ENCODE data around the gene MYL12B. TPM values are rescaled to one million over a fixed set of nuclear protein-coding genes. Genes with fewer than 3 reads are reported as not detected.

The MYL12B gene
- total RNA-seq, 1 donor from 2014 or later: 535 TPM

- Histone ChIP-seq H3K27me3 (ENCODE audit: control insufficient read depth, insufficient read depth, low read length) (no peaks in the 10 kb centered on the region), H3K4me3 (ENCODE audit: low read depth, low read length) (no peak overlapping the region), H3K36me3 (ENCODE audit: control insufficient read depth, insufficient read depth, low read length) (no peaks in the 10 kb centered on the region)
- TF ChIP-seq, protein P1, sequence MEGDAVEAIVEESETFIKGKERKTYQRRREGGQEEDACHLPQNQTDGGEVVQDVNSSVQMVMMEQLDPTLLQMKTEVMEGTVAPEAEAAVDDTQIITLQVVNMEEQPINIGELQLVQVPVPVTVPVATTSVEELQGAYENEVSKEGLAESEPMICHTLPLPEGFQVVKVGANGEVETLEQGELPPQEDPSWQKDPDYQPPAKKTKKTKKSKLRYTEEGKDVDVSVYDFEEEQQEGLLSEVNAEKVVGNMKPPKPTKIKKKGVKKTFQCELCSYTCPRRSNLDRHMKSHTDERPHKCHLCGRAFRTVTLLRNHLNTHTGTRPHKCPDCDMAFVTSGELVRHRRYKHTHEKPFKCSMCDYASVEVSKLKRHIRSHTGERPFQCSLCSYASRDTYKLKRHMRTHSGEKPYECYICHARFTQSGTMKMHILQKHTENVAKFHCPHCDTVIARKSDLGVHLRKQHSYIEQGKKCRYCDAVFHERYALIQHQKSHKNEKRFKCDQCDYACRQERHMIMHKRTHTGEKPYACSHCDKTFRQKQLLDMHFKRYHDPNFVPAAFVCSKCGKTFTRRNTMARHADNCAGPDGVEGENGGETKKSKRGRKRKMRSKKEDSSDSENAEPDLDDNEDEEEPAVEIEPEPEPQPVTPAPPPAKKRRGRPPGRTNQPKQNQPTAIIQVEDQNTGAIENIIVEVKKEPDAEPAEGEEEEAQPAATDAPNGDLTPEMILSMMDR (IDR thresholded peaks at IDR 0.05; ENCODE audit: insufficient read depth, low read length, poor library complexity, severe bottlenecking): no peak
- no peak for DNase-seq (ENCODE audit: low read depth)
Measured at GRCh38 chr18:3245185-3245564, 16.8 kb upstream of the MYL12B start.

DNA sequence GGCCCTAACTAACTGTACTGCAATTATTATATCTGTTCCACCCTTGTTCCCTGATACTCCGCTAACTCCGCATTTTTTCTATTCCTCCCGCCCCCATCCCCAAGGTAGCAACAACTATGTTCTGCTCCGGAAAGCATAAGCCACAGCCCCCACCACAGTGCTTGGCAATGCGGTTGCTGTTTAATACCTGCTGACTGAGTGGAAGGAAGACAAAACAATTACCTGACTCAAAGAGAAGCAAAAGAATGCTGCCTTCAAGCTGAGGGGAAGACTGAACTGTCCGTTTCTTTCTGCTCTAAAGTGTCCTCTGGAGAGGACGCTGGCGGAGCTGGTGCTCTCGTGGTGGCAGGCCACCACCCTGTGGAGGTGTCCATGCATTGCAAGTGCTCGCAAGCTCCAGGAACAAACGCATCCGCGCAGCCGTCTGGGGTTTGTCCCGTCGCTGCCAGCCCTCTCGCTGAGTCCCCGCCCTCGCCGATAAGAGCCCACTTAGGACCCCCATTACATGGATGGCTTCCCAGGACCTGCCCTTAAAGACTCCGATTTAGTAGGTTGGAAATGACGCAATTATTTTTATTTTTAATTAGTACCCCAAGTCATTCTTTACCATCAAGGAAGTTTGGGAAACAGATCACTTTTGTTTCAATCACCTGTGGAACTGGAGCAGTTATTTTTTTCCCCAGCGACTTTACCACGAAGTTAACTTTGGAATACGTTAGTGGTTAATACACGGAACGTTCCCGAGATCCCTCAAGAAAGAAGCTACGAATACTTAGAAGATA, 15.9 kb upstream of the MYL12B start:
- Histone ChIP-seq H3K36me3 (ENCODE audit: control insufficient read depth, insufficient read depth, low read length) (no peaks in the 10 kb centered on the region), H3K27me3 (ENCODE audit: control insufficient read depth, insufficient read depth, low read length) (no peaks in the 10 kb centered on the region), H3K4me3 (ENCODE audit: low read depth, low read length) (peak overlapping the region; percentile 33)
- DNase-seq (ENCODE audit: low read depth): no peak
- TF ChIP-seq, protein P1 (IDR thresholded peaks at IDR 0.05; ENCODE audit: insufficient read depth, low read length, poor library complexity, severe bottlenecking): peak; percentile 94

GRCh38 chr18:3246635-3247239, 15.2 kb upstream of the MYL12B start:
- TF ChIP-seq, protein P1 (IDR thresholded peaks at IDR 0.05; ENCODE audit: insufficient read depth, low read length, poor library complexity, severe bottlenecking): no peak
- H3K27me3 ChIP-seq (ENCODE audit: control insufficient read depth, insufficient read depth, low read length): no peaks in the 10 kb centered on the region
- H3K36me3 ChIP-seq (ENCODE audit: control insufficient read depth, insufficient read depth, low read length): no peaks in the 10 kb centered on the region
- peak overlapping the region; percentile 33 for H3K4me3 ChIP-seq (ENCODE audit: low read depth, low read length)
- DNase-seq (ENCODE audit: low read depth): no peak

GRCh38 chr18:3247240-3248061, 14.5 kb upstream of the MYL12B start, which contains the start of gene MYL12A:
TSS of gene MYL12A (plus strand) at chr18:3247801. CDS start at chr18:3253248, 5,447 bp downstream.
- Histone ChIP-seq H3K4me3 (ENCODE audit: low read depth, low read length) (peak within 1 kb of the TSS; percentile 81), H3K27me3 (ENCODE audit: control insufficient read depth, insufficient read depth, low read length) (no peaks in the 10 kb centered on the region), H3K36me3 (ENCODE audit: control insufficient read depth, insufficient read depth, low read length) (no peaks in the 10 kb centered on the region)
- DNase-seq (ENCODE audit: low read depth): peak; percentile 89
- TF ChIP-seq, protein P1 (IDR thresholded peaks at IDR 0.05; ENCODE audit: insufficient read depth, low read length, poor library complexity, severe bottlenecking): no peak

DNA sequence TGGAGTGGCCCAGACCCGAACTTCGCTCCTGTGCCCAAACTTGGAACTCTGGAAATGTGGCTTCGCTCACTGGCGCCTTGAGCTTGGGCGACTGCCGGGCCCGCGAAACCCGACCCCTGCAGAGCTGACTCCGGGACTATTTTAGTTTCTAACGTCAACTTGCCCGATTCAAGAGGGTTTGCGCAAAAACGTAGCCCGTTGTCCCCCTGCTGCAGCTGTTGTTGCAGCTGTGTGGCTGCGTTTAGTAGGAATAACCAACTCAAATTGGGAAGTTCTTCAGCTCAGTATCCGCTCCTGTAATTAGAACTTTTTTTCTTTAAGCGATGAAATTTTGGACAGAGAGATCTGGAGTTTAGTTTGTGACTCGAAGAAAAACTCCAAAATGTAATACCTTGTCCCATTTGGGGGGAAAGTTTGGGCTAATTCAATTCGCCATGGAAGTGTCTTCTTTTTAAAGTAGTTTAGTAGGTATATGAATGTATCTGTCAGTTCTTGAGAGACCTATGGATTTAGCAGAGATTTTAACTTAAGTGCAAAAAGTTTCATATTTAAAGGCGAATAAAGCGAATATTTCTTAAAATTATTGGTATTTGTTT, 13.8 kb upstream of the MYL12B start:
- Histone ChIP-seq H3K4me3 (ENCODE audit: low read depth, low read length) (peak overlapping the region; percentile 81), H3K36me3 (ENCODE audit: control insufficient read depth, insufficient read depth, low read length) (no peaks in the 10 kb centered on the region), H3K27me3 (ENCODE audit: control insufficient read depth, insufficient read depth, low read length) (no peaks in the 10 kb centered on the region)
- DNase-seq (ENCODE audit: low read depth): no peak
- TF ChIP-seq, protein P1 (IDR thresholded peaks at IDR 0.05; ENCODE audit: insufficient read depth, low read length, poor library complexity, severe bottlenecking): no peak

All from kidney epithelial cell (primary cell).